NOMO-1 (cell line): ENCODE measurements around the gene KRTAP10-8.
"Not testable (repeated sequence)": the region's sequence is repeated elsewhere in the genome, so short reads cannot be mapped to it uniquely, and the experiment has no call there.

Source experiments
- DNase-seq, 2 experiments: peaks; one replicate each; lab custom pipeline; 2025; ENCODE audit not compliant: unreplicated experiment in 2 of 2; lab: John Stamatoyannopoulos, UW

Gene KRTAP10-8, protein sequence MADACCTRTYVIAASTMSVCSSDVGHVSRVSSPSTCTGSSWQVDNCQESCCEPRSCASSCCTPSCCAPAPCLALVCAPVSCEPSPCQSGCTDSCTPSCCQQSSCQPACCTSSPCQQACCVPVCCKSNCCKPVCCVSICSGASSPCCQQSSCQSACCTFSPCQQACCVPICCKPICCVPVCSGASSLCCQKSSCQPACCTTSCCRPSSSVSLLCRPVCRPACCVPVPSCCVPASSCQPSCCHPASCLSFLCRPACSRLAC

DNA sequence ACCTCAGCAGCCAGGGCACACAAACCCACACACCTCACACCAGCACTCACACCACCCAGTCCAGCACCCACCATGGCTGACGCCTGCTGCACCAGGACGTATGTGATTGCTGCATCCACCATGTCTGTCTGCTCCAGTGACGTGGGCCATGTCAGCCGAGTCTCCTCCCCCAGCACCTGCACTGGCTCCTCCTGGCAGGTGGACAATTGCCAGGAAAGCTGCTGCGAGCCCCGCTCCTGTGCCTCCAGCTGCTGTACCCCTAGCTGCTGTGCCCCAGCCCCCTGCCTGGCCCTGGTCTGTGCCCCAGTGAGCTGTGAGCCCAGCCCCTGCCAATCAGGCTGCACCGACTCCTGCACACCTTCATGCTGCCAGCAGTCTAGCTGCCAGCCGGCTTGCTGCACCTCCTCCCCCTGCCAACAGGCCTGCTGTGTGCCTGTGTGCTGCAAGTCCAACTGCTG lies at the start of gene KRTAP10-8:
KRTAP10-8 (plus strand) TSS at position 51 of the 458 bp plus-strand sequence; CDS start at position 73, 22 bp downstream.
- no peak for DNase-seq

DNA sequence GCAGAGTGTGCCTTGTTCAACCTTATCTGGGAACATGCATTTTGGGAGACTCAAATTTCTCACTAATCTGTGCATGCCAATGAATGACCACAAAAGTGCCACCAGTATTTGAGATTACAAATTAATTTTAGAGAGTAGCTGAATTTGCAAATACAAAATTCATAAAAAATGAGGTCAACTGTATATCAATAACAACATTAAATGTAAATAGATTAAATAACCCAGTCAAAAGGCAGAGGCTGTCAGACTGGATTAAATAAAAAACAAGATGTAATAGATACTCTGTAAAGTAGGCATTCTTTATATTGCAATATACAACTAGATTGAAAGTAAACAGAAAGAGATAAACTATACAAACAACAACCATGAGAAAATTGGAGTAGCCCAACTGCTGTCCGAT lies 47.8 kb upstream of the KRTAP10-8 start:
- DNase-seq: no peak

DNA sequence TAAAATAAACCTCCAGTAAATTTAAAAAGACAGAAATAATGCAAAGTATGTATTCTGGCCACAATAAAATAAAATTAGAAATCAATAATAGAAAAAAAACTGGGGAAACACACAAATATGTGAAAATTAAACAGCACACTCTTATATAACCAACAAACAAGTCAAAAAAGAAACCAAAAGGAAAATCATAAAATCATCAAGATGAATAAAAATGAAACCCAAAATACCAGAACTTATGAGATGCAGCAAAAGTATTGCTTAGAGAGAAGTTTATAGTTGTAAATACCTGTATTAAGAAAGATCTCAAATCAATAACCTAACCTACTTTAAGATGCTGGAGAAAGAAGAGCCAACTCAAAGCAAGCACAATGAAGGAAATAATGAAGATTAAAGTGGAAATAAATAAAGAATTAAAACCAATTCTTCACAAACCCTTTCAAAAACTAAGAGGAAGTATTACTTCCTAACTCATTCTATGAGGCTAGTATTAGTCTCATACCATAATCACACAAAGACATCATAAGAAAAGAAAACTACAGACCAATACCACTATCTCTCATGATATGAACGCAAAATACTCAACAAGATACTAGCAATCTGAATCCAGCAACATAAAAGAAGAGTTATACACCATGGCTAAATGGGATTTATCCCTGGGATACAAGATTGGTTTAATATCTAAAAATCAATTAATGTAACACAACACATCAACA lies 46.8 kb upstream of the KRTAP10-8 start:
- peak in 1 of 2 experiments; percentile 43 for DNase-seq

DNA sequence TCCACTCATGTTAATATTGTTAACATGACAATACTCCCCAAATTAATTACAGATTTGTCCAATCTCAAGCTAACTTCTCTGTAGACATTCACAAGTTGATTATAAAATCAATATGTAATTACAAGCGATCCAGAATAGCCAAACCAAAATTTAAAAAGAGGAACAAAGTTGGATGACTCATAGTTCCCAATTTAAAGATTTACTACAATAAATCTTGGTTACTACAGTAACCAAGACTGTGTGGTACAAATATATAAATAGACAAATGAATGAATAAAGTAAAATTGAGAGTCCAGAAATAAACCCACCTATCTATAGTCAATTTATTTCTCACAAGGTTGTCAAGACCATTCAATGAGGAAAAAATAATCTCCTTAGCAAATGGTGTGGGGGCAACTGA lies 45.5 kb upstream of the KRTAP10-8 start:
- DNase-seq: peak; percentile 28 to 92

DNA sequence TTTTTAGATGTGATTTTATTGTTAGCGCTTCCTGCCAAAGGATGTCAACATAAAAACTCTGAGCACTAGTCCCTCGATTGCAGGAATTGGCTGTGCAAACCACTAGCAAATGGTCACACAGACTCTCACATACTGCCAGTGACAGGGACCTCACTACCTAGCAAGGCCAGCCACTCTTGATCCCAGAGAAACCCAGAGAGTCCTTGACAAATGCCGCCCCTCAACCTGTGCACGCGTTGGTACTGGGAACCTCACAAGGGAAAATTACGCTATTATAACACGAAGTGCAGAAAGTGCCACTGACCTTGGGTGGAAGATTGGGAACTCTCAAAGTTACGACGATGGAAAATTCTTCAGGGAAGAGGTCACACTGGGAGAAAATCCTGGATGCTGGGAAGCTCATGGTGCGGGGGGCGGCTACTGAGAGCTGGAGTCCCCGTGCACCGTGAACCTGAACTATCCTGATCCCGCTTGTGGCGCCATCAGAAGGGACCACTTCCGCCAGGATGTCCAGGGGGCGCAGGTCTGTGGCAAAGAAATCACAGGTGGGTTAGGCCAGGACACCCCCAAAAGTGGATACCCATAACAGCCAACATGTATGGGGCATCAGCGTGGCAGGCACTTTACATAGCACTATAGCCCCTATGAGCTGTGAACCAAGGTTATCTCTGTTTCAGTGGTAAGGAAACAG lies 44.3 kb upstream of the KRTAP10-8 start:
- no peak for DNase-seq

DNA sequence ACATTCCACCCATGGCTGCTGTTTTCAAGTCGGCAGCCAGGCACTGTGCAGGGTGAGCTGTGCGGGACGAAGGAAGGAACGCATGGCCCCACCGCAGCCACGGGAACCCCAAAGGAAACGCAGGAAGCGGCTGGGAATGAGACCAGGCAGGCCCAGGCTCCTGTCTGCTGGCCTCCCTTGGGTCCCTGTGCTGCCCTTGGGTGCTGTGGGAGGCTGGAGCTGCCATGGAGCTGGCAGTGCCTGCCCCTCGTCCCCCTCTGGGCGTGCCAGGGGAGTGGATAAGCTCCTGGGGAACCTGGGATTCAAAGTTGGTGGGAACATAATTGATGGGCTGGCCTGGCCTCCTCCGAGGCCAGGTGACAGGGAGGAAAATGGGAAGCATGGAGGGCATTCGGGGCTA lies 43.6 kb upstream of the KRTAP10-8 start:
- DNase-seq: no peak

DNA sequence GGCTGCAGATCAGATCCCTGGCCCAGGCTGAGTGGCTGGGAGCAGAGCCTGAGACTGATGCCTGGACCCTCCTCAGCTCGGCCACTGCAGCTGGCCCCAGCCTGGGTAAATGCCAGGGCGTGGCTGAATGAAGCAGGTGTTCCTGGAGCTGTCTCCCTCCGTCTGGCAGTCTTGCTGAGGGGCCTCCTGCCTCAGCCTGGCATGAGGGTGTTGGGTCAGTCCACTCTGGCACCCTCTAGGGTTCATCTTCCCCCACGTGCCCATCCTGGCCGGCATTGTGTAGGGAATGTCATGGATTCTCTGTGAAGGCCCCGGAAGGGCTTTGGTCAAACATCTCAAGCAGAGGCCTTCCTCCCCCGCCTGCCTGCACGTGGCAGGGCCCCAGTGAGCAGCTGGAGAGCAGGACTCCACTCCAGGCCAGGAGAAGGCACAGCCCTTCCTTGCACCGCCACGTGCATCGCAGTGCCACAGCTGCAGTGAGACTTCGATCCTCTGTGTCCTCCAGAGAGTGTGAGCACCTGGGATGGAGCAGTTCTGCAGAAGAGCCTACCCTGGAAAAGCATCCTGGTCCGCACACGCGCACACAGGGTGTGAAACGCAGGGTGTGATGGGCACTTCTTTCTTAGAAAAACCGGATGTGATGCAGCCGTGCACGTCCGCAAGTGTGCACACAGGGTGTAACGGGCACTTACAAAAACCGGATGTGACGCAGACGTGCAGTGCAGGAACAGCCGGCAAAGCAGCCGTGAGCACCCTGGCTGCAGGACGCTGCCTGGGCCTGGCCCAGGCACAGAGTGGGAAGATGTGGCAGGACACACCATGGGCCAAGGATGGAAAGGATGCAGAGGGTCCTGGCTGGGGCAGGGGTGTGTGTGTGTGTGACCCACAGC lies 43.0 kb upstream of the KRTAP10-8 start:
- DNase-seq: no peak

DNA sequence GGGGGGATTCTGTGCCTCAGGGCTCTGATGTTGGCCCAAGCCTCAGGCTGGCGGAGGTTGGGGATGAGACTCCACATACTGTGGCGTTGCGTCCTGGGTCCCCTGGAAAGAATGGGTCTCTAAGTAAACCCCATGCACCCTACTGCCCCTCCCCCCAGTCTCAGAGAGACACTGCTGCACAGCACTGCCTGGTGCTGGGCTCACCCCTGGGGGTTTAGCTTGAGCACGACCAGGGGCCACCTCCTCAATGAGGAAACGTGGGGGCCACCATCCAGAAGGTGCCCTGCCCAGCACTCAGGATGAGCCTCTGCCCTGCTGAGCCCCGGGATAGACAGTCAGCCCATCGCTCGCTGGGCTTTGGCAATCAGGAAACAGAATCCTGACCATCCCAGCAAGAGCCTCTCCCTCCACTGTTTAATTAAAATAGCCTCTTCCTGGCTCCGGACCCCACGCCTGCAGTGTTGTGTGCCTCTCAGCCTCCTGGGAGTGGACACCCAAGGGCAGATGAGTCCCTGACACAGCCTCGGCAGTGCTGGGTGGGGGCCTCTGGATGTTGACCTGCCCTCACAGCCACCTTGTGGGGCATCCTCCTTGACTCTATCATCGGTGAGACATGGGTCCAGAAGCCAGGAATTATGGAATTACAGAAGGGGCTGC lies 41.9 kb upstream of the KRTAP10-8 start:
- no peak for DNase-seq

DNA sequence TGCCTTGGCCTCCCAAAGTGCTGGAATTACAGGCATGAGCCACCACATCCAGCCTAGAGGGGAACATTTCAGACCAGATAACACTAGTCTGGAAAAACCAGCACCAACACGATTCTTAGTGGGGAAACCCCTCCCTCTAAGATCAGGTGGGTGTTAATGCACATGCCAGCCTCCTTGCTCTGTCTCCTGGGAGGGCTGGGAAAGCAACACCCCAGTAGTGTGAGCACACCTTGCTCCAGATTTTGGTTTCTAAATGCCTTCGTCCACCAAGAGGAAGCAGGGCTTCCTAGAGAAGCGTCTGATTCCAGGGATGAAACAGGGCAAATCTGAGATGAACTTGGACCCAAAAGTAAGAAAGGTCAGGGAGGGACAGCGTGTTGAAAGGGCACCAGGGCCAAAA lies 40.6 kb upstream of the KRTAP10-8 start:
- DNase-seq: no peak

DNA sequence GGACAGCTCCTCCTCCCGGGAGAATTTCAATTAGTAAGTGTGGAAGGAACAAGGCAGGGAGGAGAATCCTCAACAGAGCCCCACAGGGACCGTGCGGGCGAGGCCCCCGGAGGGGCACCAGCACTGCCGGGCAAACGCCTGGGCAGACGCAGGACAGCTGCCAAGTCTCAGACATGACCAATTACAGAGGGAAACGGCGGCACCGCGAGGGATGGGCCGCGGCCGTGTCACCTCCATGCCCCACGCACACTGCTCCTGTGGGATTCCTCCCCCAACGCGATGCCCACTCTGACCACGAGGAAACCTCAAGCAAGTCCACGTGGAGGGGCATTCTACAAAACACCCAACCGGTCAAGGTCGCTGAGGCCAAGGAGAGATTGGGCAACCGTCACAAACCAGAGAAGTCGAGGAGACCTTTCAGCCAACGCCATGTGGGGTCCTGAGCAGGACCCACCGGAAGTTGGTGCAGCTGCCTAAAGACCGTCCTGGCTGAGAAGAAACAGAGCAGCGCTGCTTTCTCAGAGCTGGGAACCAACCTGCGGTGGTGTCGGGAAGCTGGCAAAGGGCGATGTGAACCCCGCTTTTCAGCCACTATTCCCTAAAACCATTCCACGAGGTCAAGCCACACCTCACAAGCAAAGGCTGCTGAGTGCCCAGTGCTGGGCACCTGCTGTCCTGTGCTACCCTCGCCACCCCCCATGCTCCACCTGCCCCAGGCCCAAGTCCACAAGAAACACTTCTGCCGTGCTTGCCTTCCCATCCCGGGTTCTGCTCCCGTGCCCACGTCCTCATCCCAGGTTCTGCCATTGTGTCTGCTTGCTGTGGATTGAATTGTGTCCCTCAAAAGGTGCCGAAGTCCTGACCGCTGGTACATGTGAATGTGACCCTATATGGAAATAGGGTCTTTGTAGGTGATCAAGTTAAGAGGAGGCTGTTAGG lies 39.8 kb upstream of the KRTAP10-8 start:
- DNase-seq: no peak

DNA sequence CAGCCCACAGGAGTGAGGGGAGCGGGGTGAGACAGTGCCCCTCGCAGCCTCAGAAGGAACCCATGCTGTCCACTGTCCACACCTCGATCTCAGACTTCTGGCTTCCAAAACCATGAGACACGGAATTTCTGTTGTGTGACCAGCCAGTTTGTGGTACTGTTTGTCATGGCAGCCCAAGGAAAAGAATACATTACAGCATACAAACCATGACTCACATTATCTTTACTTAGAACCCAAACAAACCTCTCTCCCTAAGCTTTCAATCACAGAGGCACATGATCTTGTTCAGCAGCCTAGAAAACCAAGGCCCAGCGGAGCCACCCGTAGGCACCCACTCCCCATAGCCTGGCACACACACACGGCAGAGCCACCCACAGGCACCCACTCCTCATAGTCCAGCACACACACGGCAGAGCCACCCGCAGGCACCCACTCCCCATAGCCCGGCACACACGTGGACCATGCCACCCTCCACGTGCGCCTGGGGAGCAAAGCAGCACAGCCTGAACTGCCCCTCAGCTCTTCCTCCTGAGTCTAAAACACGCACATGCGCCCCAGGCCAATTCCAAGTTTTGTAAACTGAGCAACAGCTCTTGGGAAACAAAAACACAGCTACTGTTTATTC lies 38.8 kb upstream of the KRTAP10-8 start:
- DNase-seq: no peak

DNA sequence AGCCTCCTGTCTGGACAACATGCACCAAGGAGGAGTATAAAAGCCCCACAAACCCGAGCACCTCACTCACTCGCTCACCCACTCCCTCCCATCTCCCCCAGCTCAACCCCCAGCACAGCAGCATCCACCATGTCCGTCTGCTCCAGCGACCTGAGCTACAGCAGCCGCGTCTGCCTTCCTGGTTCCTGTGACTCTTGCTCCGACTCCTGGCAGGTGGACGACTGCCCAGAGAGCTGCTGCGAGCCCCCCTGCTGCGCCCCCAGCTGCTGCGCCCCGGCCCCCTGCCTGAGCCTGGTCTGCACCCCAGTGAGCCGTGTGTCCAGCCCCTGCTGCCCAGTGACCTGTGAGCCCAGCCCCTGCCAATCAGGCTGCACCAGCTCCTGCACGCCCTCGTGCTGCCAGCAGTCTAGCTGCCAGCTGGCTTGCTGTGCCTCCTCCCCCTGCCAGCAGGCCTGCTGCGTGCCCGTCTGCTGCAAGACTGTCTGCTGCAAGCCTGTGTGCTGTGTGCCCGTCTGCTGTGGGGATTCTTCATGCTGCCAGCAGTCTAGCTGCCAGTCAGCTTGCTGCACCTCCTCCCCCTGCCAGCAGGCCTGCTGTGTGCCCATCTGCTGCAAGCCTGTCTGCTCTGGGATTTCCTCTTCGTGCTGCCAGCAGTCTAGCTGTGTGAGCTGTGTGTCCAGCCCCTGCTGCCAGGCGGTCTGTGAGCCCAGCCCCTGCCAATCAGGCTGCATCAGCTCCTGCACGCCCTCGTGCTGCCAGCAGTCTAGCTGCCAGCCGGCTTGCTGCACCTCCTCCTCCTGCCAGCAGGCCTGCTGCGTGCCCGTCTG lies 38.0 kb upstream of the KRTAP10-8 start, which contains the start of gene KRTAP10-4:
KRTAP10-4 (plus strand) TSS at position 100 of the 827 bp plus-strand sequence; CDS start at position 130, 30 bp downstream.
- not testable (repeated sequence) for DNase-seq

DNA sequence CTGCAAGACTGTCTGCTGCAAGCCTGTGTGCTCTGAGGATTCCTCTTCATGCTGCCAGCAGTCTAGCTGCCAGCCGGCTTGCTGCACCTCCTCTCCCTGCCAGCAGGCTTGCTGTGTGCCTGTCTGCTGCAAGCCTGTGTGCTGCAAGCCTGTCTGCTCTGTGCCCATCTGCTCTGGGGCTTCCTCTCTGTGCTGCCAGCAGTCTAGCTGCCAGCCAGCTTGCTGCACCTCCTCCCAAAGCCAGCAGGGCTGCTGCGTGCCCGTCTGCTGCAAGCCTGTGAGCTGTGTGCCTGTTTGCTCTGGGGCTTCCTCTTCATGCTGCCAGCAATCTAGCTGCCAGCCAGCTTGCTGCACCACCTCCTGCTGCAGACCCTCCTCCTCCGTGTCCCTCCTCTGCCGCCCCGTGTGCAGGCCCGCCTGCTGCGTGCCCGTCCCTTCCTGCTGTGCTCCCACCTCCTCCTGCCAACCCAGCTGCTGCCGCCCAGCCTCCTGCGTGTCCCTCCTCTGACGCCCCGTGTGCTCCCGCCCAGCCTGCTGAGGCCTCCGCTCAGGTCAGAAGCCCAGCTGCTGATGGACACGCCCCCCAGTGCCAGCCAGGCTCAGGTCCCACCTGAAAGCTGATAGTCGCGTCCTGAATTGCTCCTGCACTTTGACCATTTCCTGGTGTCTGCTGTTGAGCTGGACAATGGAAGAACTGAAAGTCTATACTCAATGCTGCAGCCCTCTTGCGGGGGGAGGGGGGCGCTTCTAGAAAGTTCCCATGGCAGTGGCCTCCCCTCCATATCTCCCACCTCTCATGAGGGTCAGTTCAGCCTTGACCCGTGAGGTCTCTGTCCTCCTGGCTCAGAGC lies 37.2 kb upstream of the KRTAP10-8 start:
- no peak for DNase-seq

DNA sequence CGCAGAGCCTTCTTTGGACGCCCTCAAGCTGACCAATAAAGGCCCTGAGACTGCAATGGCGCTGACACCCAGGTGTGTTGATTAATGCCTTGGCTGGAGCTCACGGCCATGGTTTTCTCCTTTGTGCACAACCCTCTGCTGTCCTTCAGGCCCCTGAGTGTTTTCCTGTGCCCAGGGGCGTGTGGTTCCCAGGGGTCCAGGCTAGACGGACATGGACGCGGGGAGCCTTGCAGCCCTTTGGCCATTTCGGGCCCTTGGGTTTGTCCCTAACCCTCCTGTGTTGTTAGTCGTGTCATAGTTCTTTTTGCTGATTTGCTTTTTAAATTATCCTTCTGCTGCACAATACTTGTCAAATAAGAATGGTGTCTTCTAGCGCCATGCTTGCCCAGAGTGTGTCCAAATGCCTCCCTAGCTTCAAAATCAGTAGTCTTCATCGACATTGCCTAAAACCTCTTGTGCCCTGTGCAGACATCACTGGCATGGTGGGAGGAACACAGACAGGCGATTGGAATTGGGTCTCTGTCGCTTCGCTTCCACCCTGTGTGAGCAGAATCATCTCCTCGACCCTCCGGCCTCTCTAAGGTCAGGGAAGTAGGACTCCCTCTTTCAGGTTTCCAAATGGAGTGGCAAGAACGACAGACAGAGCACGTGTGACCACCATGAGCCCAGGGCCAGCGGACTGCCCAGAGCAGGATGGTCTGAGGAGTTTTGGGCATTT lies 36.4 kb upstream of the KRTAP10-8 start:
- DNase-seq: no peak

DNA sequence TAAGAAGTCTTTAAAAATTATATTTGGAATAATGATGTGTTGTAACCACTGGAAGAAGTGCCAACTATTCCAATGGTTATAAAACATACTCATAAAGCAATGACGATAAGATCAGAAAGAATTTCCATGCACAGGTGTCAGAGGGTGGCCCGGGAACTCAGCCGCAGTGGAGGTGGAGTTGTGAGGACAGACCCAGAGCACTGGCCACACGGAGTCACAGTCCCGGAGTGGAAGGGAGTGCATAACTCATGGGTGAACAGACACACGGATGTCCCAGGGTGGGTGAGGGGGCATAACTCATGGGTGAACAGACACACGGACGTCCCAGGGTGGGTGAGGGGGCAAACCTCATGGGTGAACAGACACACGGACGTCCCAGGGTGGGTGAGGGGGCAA lies 35.9 kb upstream of the KRTAP10-8 start:
- no peak for DNase-seq

DNA sequence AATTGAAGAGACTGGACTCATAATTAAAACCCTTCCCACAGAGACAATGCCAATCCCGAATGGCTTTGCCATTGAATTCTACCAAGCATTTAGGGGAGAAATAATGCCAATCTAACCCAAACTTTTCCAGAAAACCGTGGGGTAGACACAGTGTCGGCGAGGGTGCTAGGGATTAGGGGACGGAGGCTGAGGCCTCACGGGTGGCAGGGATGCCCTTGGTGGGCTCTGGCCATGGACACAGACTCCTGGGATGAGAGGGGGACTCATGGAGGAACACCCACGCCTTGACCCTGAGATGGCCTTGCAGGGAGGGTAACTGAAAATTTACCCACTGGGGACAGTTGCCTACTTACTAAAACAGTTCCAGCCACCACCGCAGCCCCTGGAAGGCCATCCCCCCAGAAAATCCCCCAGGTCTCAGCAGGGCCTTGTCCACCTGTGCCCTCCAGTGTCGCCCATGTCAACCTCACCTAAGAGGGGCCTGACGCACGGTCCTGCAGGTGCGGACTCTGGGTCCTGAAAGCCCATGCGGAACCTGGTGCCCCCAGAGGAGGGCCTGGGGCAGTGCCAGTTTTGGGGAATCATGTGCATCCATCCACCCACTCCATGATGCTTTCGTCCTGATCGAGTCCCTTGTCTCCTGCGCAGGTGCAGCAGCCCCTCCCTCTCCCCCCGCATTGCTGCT lies 33.4 kb upstream of the KRTAP10-8 start:
- DNase-seq: no peak
